Right forelimb (tissue), 1 donor: ENCODE data around the gene DYRK2.

Experiments used
- DNase-seq: peaks from one replicate; pipeline ENCODE4 v3.0.0-alpha.2; 2018

The DYRK2 gene

DNA sequence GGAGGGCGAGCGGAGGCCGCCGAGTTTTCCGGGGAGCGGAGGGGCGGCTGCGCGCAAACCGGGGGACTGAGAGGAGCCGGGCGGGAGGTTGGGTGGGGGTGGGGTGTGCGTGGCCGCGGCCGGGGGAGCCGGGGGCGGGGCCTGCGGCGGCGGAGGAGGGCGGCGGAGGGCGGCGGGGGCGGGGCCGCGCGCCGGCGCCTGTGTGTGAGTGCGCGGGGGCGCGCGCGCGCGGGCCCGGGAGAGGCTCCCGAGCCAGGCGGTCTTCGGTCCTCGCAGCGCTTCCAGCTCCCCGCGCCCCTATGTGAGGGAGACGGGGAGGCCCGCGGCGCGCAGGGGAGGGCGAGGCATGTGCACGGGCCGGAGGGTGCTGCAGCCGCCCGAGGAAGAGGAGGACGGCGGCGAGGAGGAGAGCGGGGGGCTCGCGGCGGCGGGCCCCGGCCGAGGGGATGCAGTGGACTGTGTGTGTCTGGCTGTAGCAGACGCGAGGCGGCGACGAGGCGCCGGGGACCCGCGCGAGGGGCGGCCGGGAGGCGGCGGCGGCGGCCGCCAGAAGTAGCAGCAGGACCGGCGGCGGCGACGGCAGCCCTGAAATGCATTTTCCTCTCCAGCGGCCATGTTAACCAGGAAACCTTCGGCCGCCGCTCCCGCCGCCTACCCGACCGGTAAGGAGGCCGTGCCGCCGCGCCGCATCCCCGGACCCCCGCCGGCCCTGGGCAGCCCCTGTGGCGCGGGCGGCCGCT is at the start of gene DYRK2:
DYRK2 (plus strand) TSS at position 225 of the 740 bp plus-strand sequence; CDS start at position 614, 389 bp downstream.
- peak; percentile 91 for DNase-seq

DNA sequence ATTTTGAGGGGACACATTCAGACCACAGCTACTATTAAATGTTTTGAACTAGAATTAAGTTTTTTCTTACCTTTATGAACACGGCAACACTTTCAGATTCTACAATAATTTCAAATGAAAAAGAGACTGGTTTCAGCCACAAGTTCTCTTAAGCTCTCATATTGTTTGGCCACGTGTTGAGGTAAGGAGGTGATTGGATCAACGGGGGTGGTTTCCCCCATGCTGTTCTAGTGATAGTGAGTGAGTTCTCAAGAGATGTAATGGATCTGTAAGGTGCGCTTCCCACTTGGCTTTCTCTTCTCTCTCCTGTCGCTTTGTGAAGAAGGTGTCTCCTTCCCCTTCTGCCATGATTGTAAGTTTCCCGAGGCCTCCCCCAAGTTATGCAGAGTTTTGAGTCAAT is 48.9 kb upstream of the DYRK2 start:
- no peak for DNase-seq

DNA sequence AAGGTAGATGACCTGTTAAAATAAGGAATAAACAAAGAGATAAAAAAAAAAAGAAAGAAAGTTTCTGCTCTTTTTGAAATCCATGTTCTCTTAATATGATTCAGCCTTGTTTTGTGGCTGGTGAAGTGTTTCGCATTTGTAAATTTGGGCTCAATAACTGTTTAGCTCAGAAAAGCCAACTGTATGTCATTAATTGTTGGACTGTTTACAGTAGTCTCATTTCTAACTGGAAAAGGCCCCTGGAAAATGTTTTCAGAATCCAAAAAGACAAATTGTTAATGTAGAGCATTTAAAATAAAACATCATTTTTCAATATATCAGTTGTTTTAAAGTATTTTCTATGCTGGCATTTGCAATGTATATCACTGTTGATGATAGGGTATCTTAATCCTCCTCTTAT is 47.4 kb upstream of the DYRK2 start:
- DNase-seq, result no peak

- no peak for DNase-seq
These were observed 39.2 kb upstream of the DYRK2 start for GRCh38 chr12:67609226-67609870.

- no peak for DNase-seq
These were observed 35.5 kb upstream of the DYRK2 start for GRCh38 chr12:67613040-67613439.

- DNase-seq, result no peak
These were observed 30.9 kb upstream of the DYRK2 start for GRCh38 chr12:67617629-67618028.

- DNase-seq, result no peak
These were observed 30.2 kb upstream of the DYRK2 start for GRCh38 chr12:67618303-67618702.

GRCh38 chr12:67621112-67621511 is 27.4 kb upstream of the DYRK2 start:
- DNase-seq, result no peak

DNA sequence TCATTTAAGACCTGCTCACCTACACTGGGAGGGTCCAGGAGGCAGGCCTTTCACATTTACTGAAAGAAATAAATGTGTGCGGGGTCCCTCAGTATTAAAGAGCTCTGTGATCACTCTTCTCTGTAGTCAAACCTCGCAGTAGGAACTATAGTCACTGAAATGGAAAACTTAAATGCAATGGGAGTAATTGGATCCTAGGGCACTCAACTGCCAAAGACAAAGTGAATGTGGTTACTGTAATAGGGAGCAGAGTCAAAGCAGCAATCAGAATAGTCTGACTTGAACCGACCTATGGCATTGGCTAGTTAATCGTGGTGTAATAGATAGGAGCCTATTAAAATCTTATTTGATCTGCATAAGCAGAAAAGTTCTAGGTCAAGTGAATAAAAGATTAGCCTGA is 26.6 kb upstream of the DYRK2 start:
- no peak for DNase-seq

- DNase-seq, result no peak
These were observed 25.3 kb upstream of the DYRK2 start for GRCh38 chr12:67623259-67623658.

DNA sequence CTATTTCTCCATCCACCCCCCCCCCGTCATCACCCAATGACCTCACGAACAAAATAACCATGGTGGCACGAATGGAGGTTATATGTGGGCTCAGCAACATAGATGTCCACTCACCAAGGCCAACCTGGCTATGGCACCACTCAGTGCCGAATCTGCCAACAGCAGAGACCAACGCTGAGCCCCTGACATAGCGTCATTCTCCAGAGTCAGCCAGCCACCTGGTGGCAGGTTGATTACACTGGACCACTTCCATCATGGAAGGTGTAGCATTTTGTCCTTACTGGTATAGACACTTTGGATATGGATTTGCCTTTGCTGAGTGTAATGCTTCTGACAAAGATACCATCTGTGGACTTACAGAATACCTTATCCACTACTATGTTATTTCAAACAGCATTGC is 24.2 kb upstream of the DYRK2 start:
- DNase-seq, result no peak

DNA sequence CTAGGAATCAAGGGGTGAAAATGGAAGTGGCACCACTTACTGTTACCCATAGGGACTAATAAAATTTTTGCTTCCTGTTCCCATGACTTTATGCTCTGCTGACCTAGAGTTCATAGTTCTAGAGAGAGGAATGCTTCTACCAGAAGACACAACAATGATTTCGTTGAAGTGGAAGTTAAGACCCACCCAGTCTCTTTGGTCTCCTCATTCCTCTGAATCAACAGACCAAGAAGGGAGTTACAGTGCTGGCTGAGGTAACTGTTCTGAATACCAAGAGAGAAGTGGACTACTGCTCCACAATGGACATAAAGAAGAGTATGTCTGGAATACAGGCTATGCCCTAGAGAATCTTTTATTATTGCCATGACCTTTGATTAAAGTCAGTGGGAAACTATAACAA is 23.5 kb upstream of the DYRK2 start:
- DNase-seq, result no peak

DNA sequence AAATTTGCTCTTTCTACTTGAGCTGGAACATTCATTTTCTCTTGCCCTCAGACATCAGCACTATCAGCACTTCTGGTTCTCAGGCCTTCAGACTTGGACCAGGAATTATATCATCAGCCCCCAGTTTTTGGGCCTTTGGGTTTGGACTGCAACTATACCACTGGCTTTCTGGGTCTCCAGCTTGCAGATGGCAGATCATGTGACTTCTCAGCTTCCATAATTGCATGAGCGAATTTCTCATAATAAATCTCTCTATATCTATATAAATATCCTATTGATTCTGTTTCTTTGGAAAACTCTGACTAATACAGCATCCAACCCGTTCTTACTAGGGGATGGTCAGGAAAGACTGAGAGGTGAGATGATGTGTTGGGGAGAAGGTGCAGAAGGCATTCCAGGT is 22.4 kb upstream of the DYRK2 start:
- DNase-seq, result no peak

DNA sequence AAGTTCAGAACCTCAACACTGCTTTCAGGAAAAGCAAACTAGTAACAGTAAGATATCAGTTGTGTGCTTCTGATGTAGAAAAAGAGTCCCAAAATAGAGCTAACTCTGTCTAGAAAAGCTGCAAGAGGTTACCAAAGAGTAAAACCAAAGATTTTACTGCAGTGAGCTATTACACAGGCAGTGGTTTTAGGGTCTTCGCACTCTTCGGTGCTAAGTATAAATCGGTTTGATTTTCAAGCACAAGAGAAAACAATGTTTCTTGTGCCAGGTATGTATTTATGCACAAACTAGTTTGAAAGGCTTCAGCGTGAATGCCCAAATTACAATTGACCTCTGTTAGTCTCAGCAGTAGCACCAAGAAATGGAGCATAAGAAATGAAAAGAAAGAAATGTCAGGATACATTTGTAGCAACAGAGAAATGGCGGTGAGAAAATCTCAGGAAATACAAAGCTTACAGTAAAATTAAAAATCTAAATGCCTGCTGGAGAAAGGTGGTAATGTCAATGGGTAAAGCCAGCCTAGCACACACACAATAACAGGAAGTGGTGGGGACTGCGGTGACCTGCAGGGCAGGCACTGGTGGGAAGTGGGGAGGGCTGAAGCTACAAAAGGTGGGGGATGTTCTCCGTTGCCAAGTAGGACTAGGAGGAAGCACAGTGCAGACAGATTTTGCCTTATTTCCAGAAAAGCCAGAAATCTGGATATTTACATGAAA is 18.0 kb upstream of the DYRK2 start:
- no peak for DNase-seq

DNA sequence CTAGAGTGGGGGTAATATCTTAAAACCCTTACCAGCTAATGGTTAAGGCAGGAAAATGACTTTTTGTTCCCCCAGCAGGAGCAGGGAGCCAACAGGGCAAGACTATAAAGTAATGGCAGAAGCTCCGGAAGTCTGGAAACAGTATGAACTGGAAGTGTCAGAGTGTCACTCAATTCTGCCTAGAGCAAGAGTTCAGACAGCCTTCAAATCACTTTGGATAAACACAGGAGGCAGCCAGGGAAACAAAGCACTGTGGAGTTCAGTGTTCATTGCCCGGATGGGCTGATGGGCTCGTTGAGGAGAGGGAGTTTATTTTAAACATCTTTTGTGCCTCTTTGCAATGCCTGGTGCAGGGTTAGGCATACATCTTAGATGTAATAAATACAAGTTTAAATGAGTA is 16.5 kb upstream of the DYRK2 start:
- DNase-seq, result no peak

GRCh38 chr12:67633024-67633610 is 15.4 kb upstream of the DYRK2 start:
- no peak for DNase-seq

GRCh38 chr12:67633708-67634107 is 14.8 kb upstream of the DYRK2 start:
- DNase-seq, result no peak

DNA sequence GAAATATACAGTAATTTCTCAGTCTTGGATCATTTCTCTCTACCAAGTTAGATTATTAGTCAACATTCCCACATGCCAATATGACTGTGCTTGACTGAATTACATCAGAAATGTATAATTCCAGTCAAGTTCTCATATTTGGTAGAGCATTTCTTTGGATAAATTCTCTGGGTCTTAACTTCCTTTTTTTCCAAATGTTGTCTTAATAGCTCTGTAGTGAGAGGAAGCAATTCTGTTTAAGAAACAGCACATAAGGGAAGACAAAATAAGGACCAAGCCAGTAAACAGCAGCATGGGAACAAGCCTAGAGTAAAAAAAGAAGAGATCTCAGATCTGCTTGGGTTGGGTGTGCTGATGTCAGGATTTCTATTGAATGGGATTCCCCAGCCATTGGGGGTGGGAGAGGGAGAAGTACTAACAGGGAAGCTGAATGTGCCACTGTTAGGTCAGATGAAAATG is 14.2 kb upstream of the DYRK2 start:
- no peak for DNase-seq

DNA sequence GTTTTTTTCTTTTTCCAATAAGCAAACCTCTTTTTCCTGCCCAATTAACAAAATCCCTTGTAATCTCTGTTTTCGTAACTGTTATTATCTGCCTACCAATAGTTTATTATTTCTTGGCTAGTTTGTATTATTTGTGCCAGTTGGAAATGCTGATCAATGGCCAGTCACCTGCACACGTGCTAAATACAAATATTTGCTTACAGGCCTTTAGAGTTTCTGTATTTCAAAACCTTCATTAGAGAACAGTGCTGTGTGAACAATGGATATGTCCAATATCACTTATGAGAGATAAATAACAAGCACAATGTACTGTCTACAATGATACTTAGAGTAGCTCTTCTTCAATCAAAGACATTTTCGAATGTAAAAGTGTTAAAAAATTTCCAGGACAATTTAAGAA is 10.8 kb upstream of the DYRK2 start:
- no peak for DNase-seq

DNA sequence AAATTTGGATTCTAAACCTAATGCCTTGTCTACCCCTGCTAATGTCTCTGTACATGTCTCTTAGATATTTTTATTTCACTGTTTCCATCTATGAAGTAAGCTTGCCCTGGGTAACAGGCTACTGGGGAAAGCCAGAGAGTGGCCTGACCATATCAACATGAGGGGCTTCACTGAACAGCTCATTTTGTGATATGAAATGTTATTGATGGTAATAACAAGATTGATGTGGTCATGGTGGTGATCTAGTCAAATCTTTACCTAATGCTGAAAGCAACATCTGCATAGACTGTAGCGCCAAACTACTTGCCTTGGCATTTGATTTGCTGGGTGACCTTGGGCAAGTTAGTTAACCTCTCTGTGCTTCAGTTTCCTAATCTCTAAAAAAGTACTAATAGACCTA is 9.9 kb upstream of the DYRK2 start:
- DNase-seq, result no peak

GRCh38 chr12:67640863-67641262 is 7.7 kb upstream of the DYRK2 start:
- no peak for DNase-seq

DNA sequence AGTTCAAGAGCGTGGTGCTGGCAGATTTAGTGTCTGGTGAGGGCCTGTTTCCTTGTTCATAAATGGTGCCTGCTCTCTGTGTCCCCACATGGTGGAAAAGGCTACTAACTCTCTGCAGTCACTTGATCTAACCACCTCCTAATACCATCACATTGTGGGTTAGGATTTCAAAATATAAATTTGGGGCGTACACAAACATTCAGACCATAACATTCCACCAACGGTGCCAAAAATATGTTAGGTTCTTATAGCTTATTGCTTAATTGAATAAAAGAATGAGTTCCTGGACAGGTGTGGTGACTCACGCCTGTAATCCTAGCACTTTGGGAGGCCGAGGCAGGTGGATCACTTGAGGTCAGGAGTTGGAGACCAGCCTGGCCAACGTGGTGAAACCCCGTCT is 3.4 kb upstream of the DYRK2 start:
- no peak for DNase-seq

GRCh38 chr12:67645601-67646000 is 2.9 kb upstream of the DYRK2 start:
- DNase-seq, result no peak

- DNase-seq, result no peak
These were observed 1.8 kb upstream of the DYRK2 start for GRCh38 chr12:67646775-67647174.
